ENCODE results near the gene HYDIN.

GRCh38 chr16:70779361-70779760 is 451.2 kb downstream of the HYDIN start:
- TF ChIP-seq CTCF (IDR thresholded peaks at IDR 0.05; ENCODE audit: low read depth, low read length) (no peak), EZH2phosphoT487 (IDR thresholded peaks at IDR 0.05; ENCODE audit: low read depth) (no peak)

Data from OCI-LY3 (cell line).